Esophagus squamous epithelium (tissue), 4 donors: ENCODE results near the gene ABCA5.

ENCODE experiments used
- POLR2A ChIP-seq, 4 donors: fragments of 450-650 bp; IDR thresholded peaks; one replicate each; pipeline ENCODE4 v1.6.1; 2017; ENCODE audit warnings: antibody characterized with exemption in 4 of 4, mild to moderate bottlenecking in 4 of 4, moderate library complexity in 3 of 4
- TF ChIP-seq, protein P1 (sequence below), 6 experiments: fragments of 450-650 bp in 4 of 6; fragments of 200-600 bp in 2 of 6; sonication (generic) in 2 of 6; IDR thresholded peaks; one replicate each; pipeline ENCODE4 v1.5.1; 2016 to 2019; ENCODE audit warnings: antibody characterized with exemption in 6 of 6, mild to moderate bottlenecking in 4 of 6, moderate library complexity in 4 of 6

GRCh38 chr17:69323806-69324205 lies 3.1 kb downstream of the ABCA5 start:
- TF ChIP-seq, protein P1, sequence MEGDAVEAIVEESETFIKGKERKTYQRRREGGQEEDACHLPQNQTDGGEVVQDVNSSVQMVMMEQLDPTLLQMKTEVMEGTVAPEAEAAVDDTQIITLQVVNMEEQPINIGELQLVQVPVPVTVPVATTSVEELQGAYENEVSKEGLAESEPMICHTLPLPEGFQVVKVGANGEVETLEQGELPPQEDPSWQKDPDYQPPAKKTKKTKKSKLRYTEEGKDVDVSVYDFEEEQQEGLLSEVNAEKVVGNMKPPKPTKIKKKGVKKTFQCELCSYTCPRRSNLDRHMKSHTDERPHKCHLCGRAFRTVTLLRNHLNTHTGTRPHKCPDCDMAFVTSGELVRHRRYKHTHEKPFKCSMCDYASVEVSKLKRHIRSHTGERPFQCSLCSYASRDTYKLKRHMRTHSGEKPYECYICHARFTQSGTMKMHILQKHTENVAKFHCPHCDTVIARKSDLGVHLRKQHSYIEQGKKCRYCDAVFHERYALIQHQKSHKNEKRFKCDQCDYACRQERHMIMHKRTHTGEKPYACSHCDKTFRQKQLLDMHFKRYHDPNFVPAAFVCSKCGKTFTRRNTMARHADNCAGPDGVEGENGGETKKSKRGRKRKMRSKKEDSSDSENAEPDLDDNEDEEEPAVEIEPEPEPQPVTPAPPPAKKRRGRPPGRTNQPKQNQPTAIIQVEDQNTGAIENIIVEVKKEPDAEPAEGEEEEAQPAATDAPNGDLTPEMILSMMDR (IDR thresholded peaks at IDR 0.05) = no peak
- no peak for TF ChIP-seq POLR2A (IDR thresholded peaks at IDR 0.05)
